MM.1S (cell line): ENCODE data around the gene TFCP2L1.

ENCODE experiments used
- DNase-seq: peaks from one replicate; pipeline ENCODE4 v3.0.0-alpha.2; 2015
- H2AFZ ChIP-seq: fragments of 300-600 bp; sonication (generic); 2 replicates; pipeline ENCODE4 v1.6.0; 2016; ENCODE audit warnings: antibody characterized with exemption, low read length
- H3F3A ChIP-seq: fragments of 300-600 bp; sonication (generic); 2 replicates; pipeline ENCODE4 v1.6.1; 2016; ENCODE audit warnings: mild to moderate bottlenecking, antibody characterized with exemption, low read length, moderate library complexity, mixed read lengths; ENCODE audit not compliant: insufficient read depth
- H3K27ac ChIP-seq: fragments of 300-600 bp; sonication (generic); 2 replicates; pipeline ENCODE4 v1.5.1; 2016; ENCODE audit warnings: mild to moderate bottlenecking, low read length
- H3K27me3 ChIP-seq: fragments of 300-600 bp; sonication (generic); replicated peaks from 2 replicates; pipeline ENCODE4 v1.6.0; 2016; ENCODE audit warnings: low read length; ENCODE audit not compliant: insufficient read depth
- H3K36me3 ChIP-seq: fragments of 300-600 bp; sonication (generic); replicated peaks from 2 replicates; pipeline ENCODE4 v1.6.1; 2016; ENCODE audit warnings: mild to moderate bottlenecking, low read length, mixed read lengths; ENCODE audit not compliant: insufficient read depth
- H3K4me1 ChIP-seq: fragments of 300-600 bp; sonication (generic); 2 replicates; pipeline ENCODE4 v1.6.1; 2016; ENCODE audit warnings: low read length, mixed read lengths
- H3K4me2 ChIP-seq: fragments of 300-600 bp; sonication (generic); 2 replicates; pipeline ENCODE4 v1.6.0; 2016; ENCODE audit warnings: low read depth, low read length
- H3K4me3 ChIP-seq: fragments of 300-600 bp; sonication (generic); 2 replicates; pipeline ENCODE4 v1.5.1; 2016; ENCODE audit warnings: low read length, mixed read lengths
- H3K79me2 ChIP-seq: fragments of 300-600 bp; sonication (generic); 2 replicates; pipeline ENCODE4 v1.6.1; 2016; ENCODE audit warnings: mixed run types, low read length, mixed read lengths
- H3K9ac ChIP-seq: fragments of 300-600 bp; sonication (generic); 2 replicates; pipeline ENCODE4 v1.6.1; 2016; ENCODE audit warnings: low read length, mixed read lengths
- H3K9me2 ChIP-seq: fragments of 300-600 bp; sonication (generic); replicated peaks from 2 replicates; pipeline ENCODE4 v1.6.1; 2016; ENCODE audit warnings: mild to moderate bottlenecking, low read length, mixed read lengths; ENCODE audit not compliant: insufficient read depth
- H3K9me3 ChIP-seq: fragments of 300-600 bp; sonication (generic); replicated peaks from 2 replicates; pipeline ENCODE4 v1.6.1; 2016; ENCODE audit warnings: mild to moderate bottlenecking, low read length, mixed read lengths; ENCODE audit not compliant: insufficient read depth
- H4K20me1 ChIP-seq: fragments of 300-600 bp; sonication (generic); 2 replicates; pipeline ENCODE4 v1.6.1; 2016; ENCODE audit warnings: mild to moderate bottlenecking, low read length, moderate library complexity, mixed read lengths; ENCODE audit not compliant: insufficient read depth
- CTCF ChIP-seq: fragments of 300-600 bp; sonication (generic); IDR thresholded peaks from 2 replicates; pipeline ENCODE4 v1.5.1; 2016; ENCODE audit warnings: antibody characterized with exemption, low read length, mixed read lengths
- EZH2 ChIP-seq: fragments of 300-600 bp; sonication (generic); optimal IDR thresholded peaks from 2 replicates; pipeline ENCODE3; 2017; ENCODE audit warnings: low read depth, mild to moderate bottlenecking, antibody characterized with exemption, low read length, mixed read lengths
- EZH2phosphoT487 ChIP-seq: fragments of 300-600 bp; sonication (generic); IDR thresholded peaks from 2 replicates; pipeline ENCODE4 v1.6.1; 2018; ENCODE audit warnings: antibody characterized with exemption, low read length

Gene TFCP2L1

GRCh38 chr2:121297217-121297830 is 12.3 kb upstream of the TFCP2L1 start:
- no peaks in the 10 kb centered on the region for H3K36me3 ChIP-seq
- no peaks in the 10 kb centered on the region for H3K27me3 ChIP-seq
- H3K9me2 ChIP-seq, result no peaks in the 10 kb centered on the region
- no peaks in the 10 kb centered on the region for H3K9me3 ChIP-seq
- H4K20me1 ChIP-seq, result no peaks in the 10 kb centered on the region
- no peak overlapping the region for H3K9ac ChIP-seq
- no peak overlapping the region for H3K4me3 ChIP-seq
- H3K4me2 ChIP-seq, result no peak overlapping the region
- no peak overlapping the region for H3K27ac ChIP-seq
- no peak overlapping the region for H2AFZ ChIP-seq
- no peaks in the 10 kb centered on the region for H3K79me2 ChIP-seq
- DNase-seq, result no peak
- no peak for TF ChIP-seq EZH2
- TF ChIP-seq CTCF, result peak; percentile 40
- no peaks in the 10 kb centered on the region for H3F3A ChIP-seq
- no peaks in the 10 kb centered on the region for H3K4me1 ChIP-seq

- no peak overlapping the region for H3K4me2 ChIP-seq
- H3K27ac ChIP-seq, result no peak overlapping the region
- no peaks in the 10 kb centered on the region for H3K9me3 ChIP-seq
- DNase-seq, result no peak
- no peaks in the 10 kb centered on the region for H3K79me2 ChIP-seq
- H3K4me1 ChIP-seq, result no peaks in the 10 kb centered on the region
- TF ChIP-seq CTCF (no peak), EZH2 (no peak), EZH2phosphoT487 (no peak)
- no peaks in the 10 kb centered on the region for H3K36me3 ChIP-seq
- no peaks in the 10 kb centered on the region for H4K20me1 ChIP-seq
- H3K4me3 ChIP-seq, result no peak overlapping the region
- H3F3A ChIP-seq, result no peaks in the 10 kb centered on the region
- no peak overlapping the region for H2AFZ ChIP-seq
- H3K27me3 ChIP-seq, result no peaks in the 10 kb centered on the region
- H3K9me2 ChIP-seq, result no peaks in the 10 kb centered on the region
- no peak overlapping the region for H3K9ac ChIP-seq
Measured at GRCh38 chr2:121295911-121296650, 11.1 kb upstream of the TFCP2L1 start.

- Histone ChIP-seq H3K27me3 (no peaks in the 10 kb centered on the region), H3K27ac (no peak overlapping the region), H3K9ac (no peak overlapping the region), H3K36me3 (no peaks in the 10 kb centered on the region), H3K4me2 (no peak overlapping the region), H3K9me2 (no peaks in the 10 kb centered on the region), H3K4me1 (no peaks in the 10 kb centered on the region), H3F3A (no peaks in the 10 kb centered on the region), H4K20me1 (no peaks in the 10 kb centered on the region), H3K79me2 (no peaks in the 10 kb centered on the region), H2AFZ (no peak overlapping the region), H3K4me3 (no peak overlapping the region), H3K9me3 (no peaks in the 10 kb centered on the region)
- TF ChIP-seq EZH2phosphoT487 (no peak), CTCF (no peak), EZH2 (no peak)
- no peak for DNase-seq
Measured at GRCh38 chr2:121294881-121295840, 10.2 kb upstream of the TFCP2L1 start.
